PFSK-1 (cell line): ENCODE measurements around the gene CORO1C.

Experiments
- FOXP2 ChIP-seq: optimal IDR thresholded peaks from 2 replicates; pipeline ENCODE3; 2011; ENCODE audit warnings: borderline replicate concordance, control low read depth, inconsistent platforms; ENCODE audit not compliant: insufficient read depth; ENCODE audit errors: extremely low read length, extremely low read depth
- POLR2AphosphoS5 ChIP-seq: IDR thresholded peaks from 2 replicates; pipeline ENCODE4 v1.6.1; 2012; ENCODE audit warnings: low read depth, mild to moderate bottlenecking, control low read depth, low read length, moderate library complexity
- SIN3A ChIP-seq: IDR thresholded peaks from 2 replicates; pipeline ENCODE4 v1.6.1; 2012; ENCODE audit warnings: mild to moderate bottlenecking, low read length, moderate library complexity, borderline replicate concordance; ENCODE audit not compliant: insufficient read depth
- TAF1 ChIP-seq: IDR thresholded peaks from 2 replicates; pipeline ENCODE4 v1.6.1; 2012; ENCODE audit warnings: low read length, control low read depth, borderline replicate concordance; ENCODE audit not compliant: insufficient read depth
- TF ChIP-seq, protein P1 (sequence below), 2 experiments: IDR thresholded peaks; 2 replicates each; pipeline versions ENCODE4 v1.6.1 to v1.8.0; 2011 to 2012; ENCODE audit warnings: low read depth in 2 of 2, low read length in 2 of 2, control low read depth in 1 of 2, inconsistent platforms in 1 of 2, mild to moderate bottlenecking in 1 of 2, moderate library complexity in 1 of 2; ENCODE audit not compliant: insufficient read depth in 1 of 2

DNA sequence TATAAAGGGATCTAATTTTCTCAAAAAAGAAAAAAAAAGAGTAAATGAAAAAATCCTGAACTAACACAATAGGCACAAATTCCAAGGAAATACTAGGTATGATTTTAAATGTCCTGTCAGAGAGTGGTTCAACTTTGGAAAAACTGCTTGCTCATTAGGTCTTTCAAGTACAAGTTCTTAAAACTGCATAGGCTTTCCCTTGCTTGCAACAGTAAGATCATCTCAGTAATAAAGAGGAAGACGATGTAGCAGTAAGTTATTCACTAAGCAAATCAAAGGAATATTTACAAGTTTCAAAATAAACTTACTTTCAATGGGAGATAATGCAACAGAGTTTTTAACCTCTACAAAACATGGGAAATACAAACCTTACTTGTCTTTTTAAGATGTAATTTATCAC is 21.6 kb downstream of the CORO1C start:
- TF ChIP-seq POLR2AphosphoS5 (no peak), SIN3A (no peak), TAF1 (no peak), FOXP2 (no peak)
- TF ChIP-seq, protein P1, sequence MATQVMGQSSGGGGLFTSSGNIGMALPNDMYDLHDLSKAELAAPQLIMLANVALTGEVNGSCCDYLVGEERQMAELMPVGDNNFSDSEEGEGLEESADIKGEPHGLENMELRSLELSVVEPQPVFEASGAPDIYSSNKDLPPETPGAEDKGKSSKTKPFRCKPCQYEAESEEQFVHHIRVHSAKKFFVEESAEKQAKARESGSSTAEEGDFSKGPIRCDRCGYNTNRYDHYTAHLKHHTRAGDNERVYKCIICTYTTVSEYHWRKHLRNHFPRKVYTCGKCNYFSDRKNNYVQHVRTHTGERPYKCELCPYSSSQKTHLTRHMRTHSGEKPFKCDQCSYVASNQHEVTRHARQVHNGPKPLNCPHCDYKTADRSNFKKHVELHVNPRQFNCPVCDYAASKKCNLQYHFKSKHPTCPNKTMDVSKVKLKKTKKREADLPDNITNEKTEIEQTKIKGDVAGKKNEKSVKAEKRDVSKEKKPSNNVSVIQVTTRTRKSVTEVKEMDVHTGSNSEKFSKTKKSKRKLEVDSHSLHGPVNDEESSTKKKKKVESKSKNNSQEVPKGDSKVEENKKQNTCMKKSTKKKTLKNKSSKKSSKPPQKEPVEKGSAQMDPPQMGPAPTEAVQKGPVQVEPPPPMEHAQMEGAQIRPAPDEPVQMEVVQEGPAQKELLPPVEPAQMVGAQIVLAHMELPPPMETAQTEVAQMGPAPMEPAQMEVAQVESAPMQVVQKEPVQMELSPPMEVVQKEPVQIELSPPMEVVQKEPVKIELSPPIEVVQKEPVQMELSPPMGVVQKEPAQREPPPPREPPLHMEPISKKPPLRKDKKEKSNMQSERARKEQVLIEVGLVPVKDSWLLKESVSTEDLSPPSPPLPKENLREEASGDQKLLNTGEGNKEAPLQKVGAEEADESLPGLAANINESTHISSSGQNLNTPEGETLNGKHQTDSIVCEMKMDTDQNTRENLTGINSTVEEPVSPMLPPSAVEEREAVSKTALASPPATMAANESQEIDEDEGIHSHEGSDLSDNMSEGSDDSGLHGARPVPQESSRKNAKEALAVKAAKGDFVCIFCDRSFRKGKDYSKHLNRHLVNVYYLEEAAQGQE (IDR thresholded peaks at IDR 0.05; ENCODE audit: insufficient read depth in 1 of 2, low read depth in 2 of 2, low read length in 2 of 2), result no peak
